ENCODE measurements around the gene IFNA2.

GRCh38 chr9:21428235-21428634 is 43.0 kb upstream of the IFNA2 start:
- TF ChIP-seq CTCF (IDR thresholded peaks at IDR 0.05; ENCODE audit: low read length) (no peak), EZH2 (optimal IDR thresholded peaks at IDR 0.05; ENCODE audit: low read depth, low read length) (no peak), EZH2phosphoT487 (IDR thresholded peaks at IDR 0.05; ENCODE audit: low read length) (no peak)

All from MM.1S (cell line).